Renal cortex interstitium (tissue), 11 donors: ENCODE results near the gene SNRNP35. TPM values are rescaled to one million over a fixed set of nuclear protein-coding genes. Genes with fewer than 3 reads are reported as not detected.
"Not testable (repeated sequence)": the region's sequence is repeated elsewhere in the genome, so short reads cannot be mapped to it uniquely, and the experiment has no call there.

Source experiments
- DNase-seq, 11 donors: peaks; one replicate each; pipeline ENCODE4 v3.0.0-alpha.2; 2013; ENCODE audit warnings: low read depth in 9 of 11, low spot score in 4 of 11; ENCODE audit errors: extremely low read depth in 1 of 11
- polyA plus RNA-seq, 3 donors: library from polyadenylated mRNA; unstranded; fragments of 120-200 nt; gene quantifications; one replicate each; pipeline ENCODE4 v1.2.1, GENCODE V29; 2013; ENCODE audit not compliant: insufficient read length in 3 of 3

The SNRNP35 gene
- polyA plus RNA-seq, 3 donors: 41.3 to 43.9 (median 43.2) TPM

- DNase-seq: no peak
Measured at GRCh38 chr12:123478069-123478468, 20.1 kb downstream of the SNRNP35 start.

GRCh38 chr12:123478762-123479161, 20.8 kb downstream of the SNRNP35 start:
- no peak for DNase-seq

GRCh38 chr12:123479442-123480180, 21.7 kb downstream of the SNRNP35 start:
- no peak for DNase-seq

GRCh38 chr12:123481251-123481650, 23.3 kb downstream of the SNRNP35 start:
- DNase-seq: not testable (repeated sequence)

- no peak for DNase-seq
Measured at GRCh38 chr12:123482876-123483275, 24.9 kb downstream of the SNRNP35 start.

- no peak for DNase-seq
Measured at GRCh38 chr12:123483602-123484248, 25.8 kb downstream of the SNRNP35 start.

- DNase-seq: no peak
Measured at GRCh38 chr12:123485756-123486155, 27.8 kb downstream of the SNRNP35 start.

GRCh38 chr12:123487428-123487827, 29.5 kb downstream of the SNRNP35 start:
- no peak for DNase-seq

- peak in 6 of 11 donors; percentile 20 to 58 (median 47) for DNase-seq
Measured at GRCh38 chr12:123488539-123489230, 30.7 kb downstream of the SNRNP35 start.

GRCh38 chr12:123489580-123489979, 31.6 kb downstream of the SNRNP35 start:
- no peak for DNase-seq

- DNase-seq: no peak
Measured at GRCh38 chr12:123490089-123490488, 32.1 kb downstream of the SNRNP35 start.

GRCh38 chr12:123491056-123491455, 33.1 kb downstream of the SNRNP35 start:
- DNase-seq: no peak

- no peak for DNase-seq
Measured at GRCh38 chr12:123491481-123491880, 33.5 kb downstream of the SNRNP35 start.

GRCh38 chr12:123492339-123493039, 34.5 kb downstream of the SNRNP35 start:
- not testable (repeated sequence) for DNase-seq

- peak in 2 of 11 donors; percentile 34 to 37 for DNase-seq
Measured at GRCh38 chr12:123494124-123494851, 36.3 kb downstream of the SNRNP35 start.

GRCh38 chr12:123497065-123497464, 39.1 kb downstream of the SNRNP35 start:
- DNase-seq: no peak

GRCh38 chr12:123498126-123498825, 40.3 kb downstream of the SNRNP35 start:
- DNase-seq: no peak

- no peak for DNase-seq
Measured at GRCh38 chr12:123499332-123499731, 41.4 kb downstream of the SNRNP35 start.
